B cell (primary cell): Measurements from ENCODE around the gene TCF3. TPM values are rescaled to one million over a fixed set of nuclear protein-coding genes. Genes with fewer than 3 reads are reported as not detected.

Source experiments
- ATAC-seq: fragments of 200-7000 bp; cut with Tn5 transposase; one replicate; pipeline ENCODE4 v1.10.0; 2021; ENCODE audit warnings: low read depth, mild to moderate bottlenecking, moderate number of reproducible peaks, moderate library complexity
- CTCF ChIA-PET: fragments of 350-600 bp; sonication (Branson Sonifier 250); formaldehyde crosslinking; loops from one replicate; lab custom pipeline; 2021; ENCODE audit warnings: antibody characterized with exemption, inconsistent platforms; lab: Charles Lee
- POLR2A ChIA-PET: fragments of 350-600 bp; sonication (Branson Sonifier 250); formaldehyde crosslinking; loops from one replicate; lab custom pipeline; 2021; ENCODE audit warnings: antibody characterized with exemption; lab: Charles Lee
- DNase-seq: peaks from one replicate; pipeline ENCODE4 v3.0.0; 2013
- H2AFZ ChIP-seq: 2 replicates; pipeline ENCODE4 v1.6.1; 2012; ENCODE audit warnings: mild to moderate bottlenecking, low read depth, low read length; ENCODE audit not compliant: insufficient read depth, poor library complexity, severe bottlenecking
- H3K27ac ChIP-seq, 2 donors: 1 replicate in 1 of 2; 2 replicates in 1 of 2; pipeline ENCODE4 v1.5.1; 2012 to 2013; ENCODE audit warnings: low read length in 2 of 2, mild to moderate bottlenecking in 2 of 2, moderate library complexity in 1 of 2
- H3K27me3 ChIP-seq, 4 experiments: fragments of 200-600 bp in 1 of 4; sonication (generic) in 1 of 4; replicated peaks in 1 of 4; 1 replicate in 2 of 4; 2 replicates in 2 of 4; pipeline versions ENCODE4 v1.6.1 to v1.7.0; 2013 to 2016; ENCODE audit warnings: low read length in 3 of 4, mild to moderate bottlenecking in 2 of 4, mixed read lengths in 1 of 4, moderate library complexity in 1 of 4; ENCODE audit not compliant: insufficient read depth in 4 of 4, control insufficient read depth in 3 of 4; ENCODE audit errors: control extremely low read depth in 1 of 4
- H3K36me3 ChIP-seq, 2 experiments: replicated peaks in 1 of 2; 1 replicate in 1 of 2; 2 replicates in 1 of 2; pipeline versions ENCODE4 v1.6.1 to v1.7.1; 2013; ENCODE audit warnings: low read length in 1 of 2; ENCODE audit not compliant: insufficient read depth in 2 of 2, control insufficient read depth in 1 of 2; ENCODE audit errors: control extremely low read depth in 1 of 2, extremely low read depth in 1 of 2
- H3K4me1 ChIP-seq, 2 donors: fragments of 200-600 bp in 1 of 2; sonication (generic) in 1 of 2; 1 replicate in 1 of 2; 2 replicates in 1 of 2; pipeline versions ENCODE4 v1.5.1 to v1.6.1; 2013 to 2017; ENCODE audit warnings: low read length in 2 of 2; ENCODE audit not compliant: control insufficient read depth in 2 of 2, insufficient read depth in 2 of 2
- H3K4me2 ChIP-seq: replicated peaks from 2 replicates; pipeline ENCODE3; 2012; ENCODE audit warnings: mild to moderate bottlenecking, low read depth, low read length; ENCODE audit not compliant: poor library complexity, severe bottlenecking
- H3K4me3 ChIP-seq, 5 experiments: fragments of 200-600 bp in 1 of 5; sonication (generic) in 1 of 5; 1 replicate in 3 of 5; 2 replicates in 2 of 5; pipeline versions ENCODE4 v1.5.1 to v1.7.0; 2011 to 2016; ENCODE audit warnings: low read length in 4 of 5, mild to moderate bottlenecking in 4 of 5, low read depth in 2 of 5, control low read depth in 1 of 5, moderate library complexity in 1 of 5; ENCODE audit not compliant: insufficient read depth in 1 of 5; ENCODE audit errors: control extremely low read depth in 1 of 5, extremely low read depth in 1 of 5
- H3K79me2 ChIP-seq: fragments of 200-600 bp; sonication (generic); one replicate; pipeline ENCODE4 v1.6.0; 2016; ENCODE audit warnings: low read length; ENCODE audit not compliant: control insufficient read depth, insufficient read depth
- H3K9ac ChIP-seq: fragments of 200-600 bp; sonication (generic); 2 replicates; pipeline ENCODE4 v1.6.1; 2017; ENCODE audit warnings: mild to moderate bottlenecking, low read length, moderate library complexity
- H3K9me3 ChIP-seq, 3 donors: one replicate each; pipeline versions ENCODE4 v1.6.1 to v1.7.1; 2013; ENCODE audit warnings: low read length in 2 of 3; ENCODE audit not compliant: control insufficient read depth in 2 of 3, insufficient read depth in 1 of 3; ENCODE audit errors: control extremely low read depth in 1 of 3
- H4K20me1 ChIP-seq: 2 replicates; pipeline ENCODE4 v1.6.0; 2012; ENCODE audit warnings: mild to moderate bottlenecking, low read length; ENCODE audit not compliant: insufficient read depth, control insufficient read depth, poor library complexity, severe bottlenecking
- H3K27ac Mint-ChIP-seq: one replicate; pipeline ENCODE4 v1.8.0; 2021; ENCODE audit warnings: mixed read lengths
- H3K27me3 Mint-ChIP-seq: one replicate; pipeline ENCODE4 v1.8.0; 2021; ENCODE audit warnings: mixed read lengths
- H3K4me1 Mint-ChIP-seq: one replicate; pipeline ENCODE4 v1.8.0; 2021; ENCODE audit warnings: mixed read lengths
- H3K4me3 Mint-ChIP-seq: one replicate; pipeline ENCODE4 v1.8.0; 2021; ENCODE audit warnings: mixed read lengths
- H3K9me3 Mint-ChIP-seq: one replicate; pipeline ENCODE4 v1.8.0; 2022; ENCODE audit warnings: mixed read lengths; ENCODE audit not compliant: insufficient read depth
- EZH2 ChIP-seq: IDR thresholded peaks from 2 replicates; pipeline ENCODE4 v1.6.1; 2012; ENCODE audit warnings: borderline replicate concordance, low read depth, mild to moderate bottlenecking, moderate library complexity, low read length; ENCODE audit not compliant: insufficient read depth, poor library complexity, severe bottlenecking
- WGBS: methylation state at CpG from one replicate; pipeline ENCODE4 v1.1.5; 2013; ENCODE audit warnings: missing lambda C conversion rate; ENCODE audit not compliant: insufficient coverage; 5-methylcytosine and 5-hydroxymethylcytosine counted together
- intact Hi-C: fragments of 100-400 bp; cut with micrococcal nuclease; formaldehyde crosslinking; loops from one replicate; pipeline ENCODE4 v1.10.0; 2022
- polyA plus RNA-seq: library from polyadenylated mRNA; depleted of rRNA; stranded (reverse); fragments of >200 nt; gene quantifications from 2 replicates; pipeline ENCODE4 v1.2.3, GENCODE V29; 2012
- total RNA-seq, 2 donors: library from RNA; stranded (reverse); fragments of 120-200 nt in 1 of 2; gene quantifications; 1 replicate in 1 of 2; 2 replicates in 1 of 2; pipeline versions ENCODE4 v1.2.3 to v1.2.4, GENCODE V29; 2013 to 2022
- TF ChIP-seq, protein P1 (sequence below): fragments of 200-600 bp; IDR thresholded peaks from one replicate; pipeline ENCODE4 v1.8.0; 2022; ENCODE audit warnings: antibody characterized with exemption, mild to moderate bottlenecking

Gene TCF3
- total and polyA plus RNA-seq, 2 donors (not counting 1 experiment from before 2014, with no cell fraction given): 278 to 588 TPM

DNA sequence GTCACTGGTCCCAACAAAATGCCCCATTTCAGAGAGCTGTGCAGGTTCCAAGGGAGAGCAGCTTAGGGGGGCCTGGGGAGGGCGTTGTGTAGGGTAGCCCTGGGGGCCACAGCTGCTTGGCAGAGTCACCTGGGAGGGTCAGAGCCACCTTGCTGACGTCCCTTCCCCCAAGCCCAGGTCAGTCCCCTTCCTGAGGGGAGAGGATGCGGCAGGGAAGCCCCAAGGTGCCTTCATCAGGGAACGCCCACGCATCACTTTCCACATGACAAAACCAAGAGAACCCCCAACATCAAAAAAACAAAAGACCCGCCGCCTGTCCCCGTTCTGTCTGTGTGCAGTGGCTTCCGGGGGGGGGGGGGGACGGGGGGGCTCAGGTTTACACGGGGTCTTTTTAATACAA, 41.8 kb downstream of the TCF3 start:
- Mint-ChIP-seq H3K4me1 (peaks cover 35% of the 10 kb centered on the region), H3K27me3 (no peaks in the 10 kb centered on the region), H3K4me3 (no peak overlapping the region), H3K27ac (peak overlapping the region; percentile 32), H3K9me3 (no peaks in the 10 kb centered on the region)
- 100% methylated on average over 1 of the region's 11 CpGs for WGBS
- H3K4me2 ChIP-seq: no peak overlapping the region
- no peak overlapping the region for H3K4me3 ChIP-seq
- H3K79me2 ChIP-seq: peaks cover 9% of the 10 kb centered on the region
- peaks cover 0 to 60% of the 10 kb centered on the region in 2 experiments for H3K36me3 ChIP-seq
- no peaks in the 10 kb centered on the region for H3K27me3 ChIP-seq
- ATAC-seq (no peak), DNase-seq (no peak)
- H3K27ac ChIP-seq: no peak overlapping the region
- TF ChIP-seq, protein P1, sequence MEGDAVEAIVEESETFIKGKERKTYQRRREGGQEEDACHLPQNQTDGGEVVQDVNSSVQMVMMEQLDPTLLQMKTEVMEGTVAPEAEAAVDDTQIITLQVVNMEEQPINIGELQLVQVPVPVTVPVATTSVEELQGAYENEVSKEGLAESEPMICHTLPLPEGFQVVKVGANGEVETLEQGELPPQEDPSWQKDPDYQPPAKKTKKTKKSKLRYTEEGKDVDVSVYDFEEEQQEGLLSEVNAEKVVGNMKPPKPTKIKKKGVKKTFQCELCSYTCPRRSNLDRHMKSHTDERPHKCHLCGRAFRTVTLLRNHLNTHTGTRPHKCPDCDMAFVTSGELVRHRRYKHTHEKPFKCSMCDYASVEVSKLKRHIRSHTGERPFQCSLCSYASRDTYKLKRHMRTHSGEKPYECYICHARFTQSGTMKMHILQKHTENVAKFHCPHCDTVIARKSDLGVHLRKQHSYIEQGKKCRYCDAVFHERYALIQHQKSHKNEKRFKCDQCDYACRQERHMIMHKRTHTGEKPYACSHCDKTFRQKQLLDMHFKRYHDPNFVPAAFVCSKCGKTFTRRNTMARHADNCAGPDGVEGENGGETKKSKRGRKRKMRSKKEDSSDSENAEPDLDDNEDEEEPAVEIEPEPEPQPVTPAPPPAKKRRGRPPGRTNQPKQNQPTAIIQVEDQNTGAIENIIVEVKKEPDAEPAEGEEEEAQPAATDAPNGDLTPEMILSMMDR: no peak
- TF ChIP-seq EZH2: no peak
- intact Hi-C loops: no loop called here
- peaks cover 69% of the 10 kb centered on the region for H4K20me1 ChIP-seq
- ChIA-PET CTCF (no interaction called here), POLR2A (no interaction called here)
- peaks cover 22 to 35% of the 10 kb centered on the region in 2 donors for H3K4me1 ChIP-seq
- H3K9ac ChIP-seq: no peak overlapping the region
- H3K9me3 ChIP-seq: no peaks in the 10 kb centered on the region
- H2AFZ ChIP-seq: no peak overlapping the region

DNA sequence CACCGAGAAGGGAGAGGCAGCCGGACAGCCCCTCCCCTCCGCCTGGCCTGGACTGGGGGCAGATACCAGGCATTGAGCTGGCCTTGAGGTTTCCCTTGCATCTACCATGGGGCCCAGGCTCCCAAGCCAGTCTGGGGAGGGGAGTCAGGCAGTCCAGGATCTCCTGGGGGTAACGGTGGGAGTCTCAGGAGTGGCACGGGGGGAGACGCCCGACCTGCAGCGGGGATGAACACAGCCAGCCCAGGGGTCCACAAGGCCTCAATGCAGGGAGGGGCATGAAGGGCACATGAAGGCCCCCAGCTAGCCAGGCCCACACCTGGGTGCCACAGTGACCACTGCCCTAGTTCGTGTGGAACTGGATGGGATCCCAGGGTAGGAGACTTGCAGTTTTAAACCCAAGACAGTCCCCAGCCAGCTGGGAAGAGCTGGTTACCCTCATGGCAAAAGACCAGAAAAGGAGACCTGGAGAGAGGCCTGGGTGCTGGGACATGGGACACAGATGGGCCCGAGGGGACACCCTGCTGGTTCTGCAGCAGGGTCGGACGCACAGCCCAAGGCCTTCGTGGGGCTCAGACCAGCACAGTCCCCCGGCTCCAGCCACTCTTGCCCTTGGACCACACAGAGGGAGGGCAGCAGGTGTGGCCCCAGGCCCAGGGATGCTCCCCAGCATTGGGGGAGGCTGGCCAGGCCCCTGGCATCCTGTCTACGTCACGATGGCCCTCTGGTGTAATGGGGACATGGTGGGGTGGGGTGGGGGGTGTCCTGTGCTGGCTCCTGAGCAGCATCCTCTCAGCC, 42.5 kb downstream of the TCF3 start:
- Histone ChIP-seq H3K36me3 (peaks cover 0 to 53% of the 10 kb centered on the region in 2 experiments), H3K27ac (peak overlapping the region in 1 of 2 donors; percentile 18), H3K9me3 (no peaks in the 10 kb centered on the region), H3K4me2 (no peak overlapping the region), H3K4me1 (peaks cover 22 to 35% of the 10 kb centered on the region in 2 donors), H4K20me1 (peaks cover 62% of the 10 kb centered on the region), H3K4me3 (no peak overlapping the region), H3K27me3 (no peaks in the 10 kb centered on the region), H3K79me2 (peaks cover 11% of the 10 kb centered on the region), H3K9ac (no peak overlapping the region), H2AFZ (no peak overlapping the region)
- intact Hi-C loops: loop anchor here (5.0 kb wide), 1 partner anchor 157 kb away; no protein-coding TSS in a partner anchor
- H3K4me3 Mint-ChIP-seq: no peak overlapping the region
- no peaks in the 10 kb centered on the region for H3K9me3 Mint-ChIP-seq
- TF ChIP-seq EZH2: no peak
- TF ChIP-seq, protein P1: no peak
- DNase-seq: no peak
- no peak for ATAC-seq
- CTCF ChIA-PET: no interaction called here
- 94% methylated on average over 16 of the region's 16 CpGs for WGBS
- H3K4me1 Mint-ChIP-seq: peaks cover 37% of the 10 kb centered on the region
- no peaks in the 10 kb centered on the region for H3K27me3 Mint-ChIP-seq
- peak overlapping the region; percentile 4 for H3K27ac Mint-ChIP-seq
- POLR2A ChIA-PET: no interaction called here
